ENCODE results near the gene PLCL1.

PLCL1 gene

GRCh38 chr2:198055716-198056115 lies 251.3 kb downstream of the PLCL1 start:
- TF ChIP-seq MAX (IDR thresholded peaks at IDR 0.05; ENCODE audit: low read depth, low read length) = no peak
- TF ChIP-seq CTCF (IDR thresholded peaks at IDR 0.05; ENCODE audit: low read depth, low read length) = no peak
- TF ChIP-seq MYC (IDR thresholded peaks at IDR 0.05; ENCODE audit: low read depth, low read length) = no peak
- TF ChIP-seq POLR2A (IDR thresholded peaks at IDR 0.05; ENCODE audit: extremely low read depth, insufficient read length) = no peak
- no peak for DNase-seq (ENCODE audit: low read depth)
- H3K4me3 ChIP-seq (ENCODE audit: low read depth, low read length) = no peak overlapping the region

GRCh38 chr2:198056836-198057235 lies 252.4 kb downstream of the PLCL1 start:
- no peak for TF ChIP-seq MYC (IDR thresholded peaks at IDR 0.05; ENCODE audit: low read depth, low read length)
- TF ChIP-seq MAX (IDR thresholded peaks at IDR 0.05; ENCODE audit: low read depth, low read length) = no peak
- no peak for TF ChIP-seq CTCF (IDR thresholded peaks at IDR 0.05; ENCODE audit: low read depth, low read length)
- no peak for TF ChIP-seq POLR2A (IDR thresholded peaks at IDR 0.05; ENCODE audit: extremely low read depth, insufficient read length)
- no peak overlapping the region for H3K4me3 ChIP-seq (ENCODE audit: low read depth, low read length)
- no peak for DNase-seq (ENCODE audit: low read depth)

- no peak overlapping the region for H3K4me3 ChIP-seq (ENCODE audit: low read depth, low read length)
- TF ChIP-seq MYC (IDR thresholded peaks at IDR 0.05; ENCODE audit: low read depth, low read length) (no peak), CTCF (IDR thresholded peaks at IDR 0.05; ENCODE audit: low read depth, low read length) (no peak), MAX (IDR thresholded peaks at IDR 0.05; ENCODE audit: low read depth, low read length) (no peak), POLR2A (IDR thresholded peaks at IDR 0.05; ENCODE audit: extremely low read depth, insufficient read length) (no peak)
- no peak for DNase-seq (ENCODE audit: low read depth)
Measured at GRCh38 chr2:198059800-198060199, 255.4 kb downstream of the PLCL1 start.

DNA sequence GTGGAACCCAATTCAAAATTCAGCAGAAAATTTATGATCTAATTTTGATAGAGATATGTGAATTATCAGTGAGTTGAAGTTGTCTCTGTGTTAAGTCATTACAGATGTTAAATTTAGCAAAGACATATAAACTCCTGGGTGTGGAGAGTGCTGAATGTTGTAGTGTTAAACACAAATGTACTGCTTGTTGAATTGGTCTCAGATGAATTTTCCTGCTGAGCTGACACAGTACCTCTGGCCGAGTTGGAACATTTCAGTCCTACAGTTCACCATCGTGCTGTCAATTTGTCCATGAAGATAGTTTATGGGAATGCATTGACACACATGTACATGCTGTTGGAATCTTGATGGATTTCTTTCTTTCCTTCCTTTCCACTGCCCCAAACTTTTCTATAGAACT lies 255.9 kb downstream of the PLCL1 start:
- no peak for TF ChIP-seq MYC (IDR thresholded peaks at IDR 0.05; ENCODE audit: low read depth, low read length)
- no peak for TF ChIP-seq CTCF (IDR thresholded peaks at IDR 0.05; ENCODE audit: low read depth, low read length)
- no peak for TF ChIP-seq POLR2A (IDR thresholded peaks at IDR 0.05; ENCODE audit: extremely low read depth, insufficient read length)
- no peak for TF ChIP-seq MAX (IDR thresholded peaks at IDR 0.05; ENCODE audit: low read depth, low read length)
- no peak overlapping the region for H3K4me3 ChIP-seq (ENCODE audit: low read depth, low read length)
- no peak for DNase-seq (ENCODE audit: low read depth)

- TF ChIP-seq MYC (IDR thresholded peaks at IDR 0.05; ENCODE audit: low read depth, low read length) = no peak
- TF ChIP-seq MAX (IDR thresholded peaks at IDR 0.05; ENCODE audit: low read depth, low read length) = no peak
- no peak for TF ChIP-seq CTCF (IDR thresholded peaks at IDR 0.05; ENCODE audit: low read depth, low read length)
- no peak for TF ChIP-seq POLR2A (IDR thresholded peaks at IDR 0.05; ENCODE audit: extremely low read depth, insufficient read length)
- H3K4me3 ChIP-seq (ENCODE audit: low read depth, low read length) = no peak overlapping the region
- no peak for DNase-seq (ENCODE audit: low read depth)
Measured at GRCh38 chr2:198062826-198063225, 258.4 kb downstream of the PLCL1 start.

DNA sequence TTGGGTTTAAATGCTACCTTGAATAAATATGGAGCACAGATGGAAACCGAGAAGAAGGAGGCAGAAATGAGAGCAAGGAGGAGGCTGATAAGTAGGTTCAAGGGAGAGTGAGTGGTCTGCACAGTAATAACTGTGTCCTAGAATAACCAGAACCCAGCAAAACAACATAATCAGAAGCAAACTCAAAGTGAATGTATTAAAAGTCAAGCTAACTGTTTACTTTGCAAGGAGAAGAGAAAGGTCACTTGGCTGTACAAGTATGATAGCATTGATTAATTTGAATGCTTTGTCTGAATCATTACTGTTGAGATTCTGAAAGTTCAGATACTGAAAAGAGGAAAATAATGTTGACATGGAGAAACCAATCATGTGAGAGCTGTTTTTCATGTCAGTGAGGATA lies 258.8 kb downstream of the PLCL1 start:
- TF ChIP-seq CTCF (IDR thresholded peaks at IDR 0.05; ENCODE audit: low read depth, low read length) = no peak
- TF ChIP-seq MYC (IDR thresholded peaks at IDR 0.05; ENCODE audit: low read depth, low read length) = no peak
- no peak for TF ChIP-seq MAX (IDR thresholded peaks at IDR 0.05; ENCODE audit: low read depth, low read length)
- no peak for TF ChIP-seq POLR2A (IDR thresholded peaks at IDR 0.05; ENCODE audit: extremely low read depth, insufficient read length)
- no peak for DNase-seq (ENCODE audit: low read depth)
- H3K4me3 ChIP-seq (ENCODE audit: low read depth, low read length) = no peak overlapping the region
